GM12878 (cell line): ENCODE measurements around the gene TRPM1. TPM values are rescaled to one million over a fixed set of nuclear protein-coding genes. Genes with fewer than 3 reads are reported as not detected.

Source experiments
- ATAC-seq: fragments of 200-7000 bp; cut with Tn5 transposase; 3 replicates; pipeline ENCODE4 v1.9.1; 2020; ENCODE audit warnings: mild to moderate bottlenecking, moderate library complexity
- BruUV-seq: library from RNA; stranded (reverse); fragments of 400-500 nt; replicated peaks from 2 replicates; lab custom pipeline; 2021; lab: Mats Ljungman, UMichigan
- CTCF ChIA-PET: fragments of 300-600 bp; sonication (Branson Sonifier 250); formaldehyde crosslinking; extraction: SDS; loops from one replicate; lab custom pipeline; 2021; ENCODE audit warnings: inconsistent platforms; lab: Yijun Ruan, JAX
- POLR2A ChIA-PET: fragments of 350-600 bp; formaldehyde crosslinking; extraction: SDS; loops from one replicate; lab custom pipeline; 2021; ENCODE audit warnings: inconsistent platforms; lab: Charles Lee
- RAD21 ChIA-PET: fragments of 300-600 bp; sonication (Branson Sonifier 250); formaldehyde crosslinking; loops from one replicate; lab custom pipeline; 2023; ENCODE audit warnings: antibody characterized with exemption; ENCODE audit not compliant: unreplicated experiment; lab: Charles Lee
- SMC1A ChIA-PET: fragments of 300-600 bp; sonication (Branson Sonifier 250); formaldehyde crosslinking; loops from one replicate; lab custom pipeline; 2023; ENCODE audit not compliant: unreplicated experiment, uncharacterized antibody; lab: Charles Lee
- DNase-seq: peaks from one replicate; pipeline ENCODE4 v3.0.0-alpha.2; 2011; ENCODE audit warnings: low read depth, low spot score
- FAIRE-seq: peaks from 3 replicates; lab custom pipeline; 2011; peaks lifted over from hg19 to GRCh38; lab: Jason Lieb, UNC
- H2AFZ ChIP-seq: 2 replicates; pipeline ENCODE4 v1.6.0; 2011; ENCODE audit warnings: low read depth, low read length, control low read depth; ENCODE audit not compliant: control insufficient read depth
- H3K27ac ChIP-seq: 2 replicates; pipeline ENCODE4 v1.5.1; 2011; ENCODE audit warnings: control low read depth; ENCODE audit not compliant: control insufficient read depth, insufficient read depth
- H3K27me3 ChIP-seq, 2 experiments: replicated peaks in 1 of 2; 2 replicates each; pipeline versions ENCODE4 v1.6.0 to v1.6.1; 2011; ENCODE audit warnings: low read length in 1 of 2; ENCODE audit not compliant: control insufficient read depth in 2 of 2, insufficient read depth in 2 of 2
- H3K36me3 ChIP-seq, 2 experiments: 2 replicates each; pipeline ENCODE4 v1.5.1; 2011; ENCODE audit warnings: low read length in 1 of 2; ENCODE audit not compliant: control insufficient read depth in 2 of 2, insufficient read depth in 2 of 2
- H3K4me1 ChIP-seq: 2 replicates; pipeline ENCODE4 v1.6.1; 2011; ENCODE audit warnings: mild to moderate bottlenecking, low read length, moderate library complexity, mixed read lengths; ENCODE audit not compliant: control insufficient read depth, insufficient read depth
- H3K4me2 ChIP-seq: 2 replicates; pipeline ENCODE4 v1.6.0; 2011; ENCODE audit warnings: control low read depth; ENCODE audit not compliant: control insufficient read depth, insufficient read depth
- H3K4me3 ChIP-seq: fragments of 200-600 bp; sonication (generic); 2 replicates; pipeline ENCODE4 v1.5.1; 2016
- H3K79me2 ChIP-seq: 2 replicates; pipeline ENCODE4 v1.6.0; 2011; ENCODE audit warnings: low read length; ENCODE audit not compliant: control insufficient read depth, insufficient read depth
- H3K9ac ChIP-seq: 2 replicates; pipeline ENCODE4 v1.8.0; 2011; ENCODE audit warnings: low read length, control low read depth, mixed read lengths; ENCODE audit not compliant: control insufficient read depth, insufficient read depth
- H3K9me3 ChIP-seq: replicated peaks from 3 replicates; pipeline ENCODE4 v1.5.1; 2011; ENCODE audit warnings: mild to moderate bottlenecking, low read length; ENCODE audit not compliant: control insufficient read depth, insufficient read depth
- H4K20me1 ChIP-seq: 2 replicates; pipeline ENCODE4 v1.6.0; 2011; ENCODE audit not compliant: control insufficient read depth, insufficient read depth
- ATF7 ChIP-seq: fragments of 450-650 bp; IDR thresholded peaks from 2 replicates; pipeline ENCODE4 v1.6.1; 2016; ENCODE audit warnings: low read depth, mild to moderate bottlenecking
- CEBPB ChIP-seq, 2 experiments: fragments of 150-350 bp in 1 of 2; IDR thresholded peaks; 2 replicates each; pipeline ENCODE4 v1.6.1; 2012 to 2014; ENCODE audit warnings: low read depth in 2 of 2, low read length in 2 of 2, borderline replicate concordance in 1 of 2, inconsistent platforms in 1 of 2
- CEBPZ ChIP-seq: fragments of 150-350 bp; IDR thresholded peaks from 2 replicates; pipeline ENCODE4 v1.6.1; 2016; ENCODE audit warnings: low read depth, low read length
- E2F4 ChIP-seq: IDR thresholded peaks from 2 replicates; pipeline ENCODE4 v1.6.1; 2012; ENCODE audit warnings: low read depth, low read length, improper control_type of control experiment
- HCFC1 ChIP-seq: fragments of 150-350 bp; IDR thresholded peaks from 2 replicates; pipeline ENCODE4 v1.6.1; 2014; ENCODE audit warnings: low read length
- HDAC6 ChIP-seq: fragments of 200-600 bp; sonication (generic); IDR thresholded peaks from one replicate; pipeline ENCODE4 v1.8.0; 2017; ENCODE audit warnings: antibody characterized with exemption; ENCODE audit not compliant: unreplicated experiment
- NFYA ChIP-seq: IDR thresholded peaks from 2 replicates; pipeline ENCODE4 v1.6.1; 2011; ENCODE audit warnings: low read depth, mild to moderate bottlenecking, low read length, improper control_type of control experiment, borderline replicate concordance
- NR2C1 ChIP-seq: fragments of 450-650 bp; IDR thresholded peaks from 2 replicates; pipeline ENCODE4 v1.6.1; 2017; ENCODE audit warnings: antibody characterized with exemption, mild to moderate bottlenecking, moderate library complexity
- PAX8 ChIP-seq: fragments of 450-650 bp; IDR thresholded peaks from 2 replicates; pipeline ENCODE4 v1.6.1; 2017; ENCODE audit warnings: mild to moderate bottlenecking, moderate library complexity
- POLR2AphosphoS5 ChIP-seq: IDR thresholded peaks from 2 replicates; pipeline ENCODE4 v1.6.1; 2011; ENCODE audit warnings: mild to moderate bottlenecking, low read length, inconsistent platforms
- POU2F2 ChIP-seq: IDR thresholded peaks from 3 replicates; pipeline ENCODE4 v1.6.1; 2011; ENCODE audit warnings: low read depth, mild to moderate bottlenecking, low read length, borderline replicate concordance
- SIX5 ChIP-seq: IDR thresholded peaks from 2 replicates; pipeline ENCODE4 v1.6.1; 2011; ENCODE audit warnings: mild to moderate bottlenecking, low read depth, low read length, moderate library complexity; ENCODE audit not compliant: severe bottlenecking
- SMAD5 ChIP-seq: IDR thresholded peaks from 2 replicates; pipeline ENCODE4 v1.6.1; 2016; ENCODE audit warnings: antibody characterized with exemption, low read depth
- SRF ChIP-seq, 2 experiments: IDR thresholded peaks; 2 replicates each; pipeline ENCODE4 v1.6.1; 2011; ENCODE audit warnings: low read depth in 2 of 2, low read length in 2 of 2, mild to moderate bottlenecking in 1 of 2, moderate library complexity in 1 of 2
- SUPT20H ChIP-seq: IDR thresholded peaks from 2 replicates; pipeline ENCODE4 v1.6.1; 2011; ENCODE audit warnings: low read depth, mild to moderate bottlenecking, low read length, moderate library complexity, borderline replicate concordance; ENCODE audit not compliant: control insufficient read depth
- TAF1 ChIP-seq: IDR thresholded peaks from 2 replicates; pipeline ENCODE4 v1.6.1; 2011; ENCODE audit warnings: mild to moderate bottlenecking, low read depth, low read length, borderline replicate concordance
- TCF3 ChIP-seq: IDR thresholded peaks from 2 replicates; pipeline ENCODE4 v1.6.1; 2012; ENCODE audit warnings: low read depth, mild to moderate bottlenecking, low read length, borderline replicate concordance; ENCODE audit not compliant: insufficient read depth
- USF1 ChIP-seq: IDR thresholded peaks from 2 replicates; pipeline ENCODE4 v1.6.1; 2011; ENCODE audit warnings: borderline replicate concordance, low read depth, mild to moderate bottlenecking, moderate library complexity, mixed read lengths, low read length; ENCODE audit not compliant: insufficient read depth; ENCODE audit errors: extremely low read length
- ZNF217 ChIP-seq: fragments of 450-650 bp; IDR thresholded peaks from 2 replicates; pipeline ENCODE4 v1.6.1; 2017; ENCODE audit warnings: antibody characterized with exemption, mild to moderate bottlenecking
- ZNF384 ChIP-seq: IDR thresholded peaks from 2 replicates; pipeline ENCODE4 v1.6.1; 2012; ENCODE audit warnings: low read depth, mild to moderate bottlenecking, low read length, improper control_type of control experiment, borderline replicate concordance
- WGBS: methylation state at CpG from one replicate; pipeline ENCODE4 v1.1.6; 2016; ENCODE audit warnings: low lambda C conversion rate; ENCODE audit not compliant: insufficient replicate concordance, insufficient coverage; ENCODE audit errors: missing lambda C conversion rate; 5-methylcytosine and 5-hydroxymethylcytosine counted together
- in situ Hi-C: fragments of 300-500 bp; cut with MboI; formaldehyde crosslinking; loops from 9 replicates; pipeline ENCODE4 v1.14.3; 2018; ENCODE audit warnings: mixed read lengths
- intact Hi-C: fragments of 100-400 bp; cut with micrococcal nuclease; formaldehyde crosslinking; loops from one replicate; pipeline ENCODE4 v1.14.2; 2022; ENCODE audit not compliant: unreplicated experiment
- polyA plus RNA-seq, 11 experiments: library from polyadenylated mRNA; depleted of rRNA in 4 of 11; unstranded in 6 of 11; stranded (reverse) in 5 of 11; fragments of >200 nt; fragmentation: Nextera tagmentation in 4 of 11; fragmentation: Illumina TruSeq in 1 of 11; extraction: Ambion mirVana in 4 of 11; extraction: Trizol in 1 of 11; gene quantifications; 1 replicate in 1 of 11; 2 replicates in 10 of 11; pipeline versions ENCODE4 v1.2.1 to v1.2.3, GENCODE V29; 2011 to 2016; ENCODE audit warnings: inconsistent platforms in 2 of 11, missing spikeins in 2 of 11, low read depth in 1 of 11
- total RNA-seq, 4 experiments: library from RNA; depleted of rRNA in 3 of 4; stranded (reverse); fragments of >200 nt in 3 of 4; fragmentation: Illumina TruSeq in 1 of 4; extraction: Trizol in 1 of 4; gene quantifications; 2 replicates each; pipeline versions ENCODE4 v1.2.1 to v1.2.3, GENCODE V29; 2013 to 2021

TRPM1 gene
- total and polyA plus RNA-seq, 10 of the 15 experiments (the other 5 are each of a cell fraction or from before 2014, with no cell fraction given): 0.01 to 0.10 (median 0.05) TPM; not detected in 4

GRCh38 chr15:31135523-31135922, 34.0 kb upstream of the TRPM1 start:
- no peak overlapping the region for H3K4me2 ChIP-seq
- H3K27ac ChIP-seq: no peak overlapping the region
- FAIRE-seq (no peak), ATAC-seq (no peak), DNase-seq (no peak)
- in situ Hi-C loops: no loop called here
- no peak overlapping the region for H3K9ac ChIP-seq
- no peaks in the 10 kb centered on the region for H3K79me2 ChIP-seq
- 16% methylated on average over 6 of the region's 6 CpGs for WGBS
- SMC1A ChIA-PET: no interaction called here
- no peaks in the 10 kb centered on the region for H3K27me3 ChIP-seq
- POLR2A ChIA-PET: no interaction called here
- H2AFZ ChIP-seq: no peak overlapping the region
- H4K20me1 ChIP-seq: no peaks in the 10 kb centered on the region
- intact Hi-C loops: no loop called here
- H3K36me3 ChIP-seq: no peaks in the 10 kb centered on the region
- TF ChIP-seq E2F4: no peak
- no peak for TF ChIP-seq POLR2AphosphoS5
- TF ChIP-seq NFYA: no peak
- no peak for TF ChIP-seq CEBPB (IDR thresholded peaks at IDR 0.05; ENCODE audit: borderline replicate concordance in 1 of 2, low read depth in 2 of 2, low read length in 2 of 2)
- TF ChIP-seq HCFC1: no peak
- no peak for TF ChIP-seq POU2F2
- no peak for TF ChIP-seq SRF (IDR thresholded peaks at IDR 0.05; ENCODE audit: low read depth in 2 of 2, low read length in 2 of 2)
- TF ChIP-seq USF1: no peak
- TF ChIP-seq NR2C1: no peak
- no peak for TF ChIP-seq ZNF217
- TF ChIP-seq CEBPZ: no peak
- no peak for TF ChIP-seq SIX5
- no peak for TF ChIP-seq SUPT20H
- TF ChIP-seq ZNF384: no peak
- TF ChIP-seq HDAC6: no peak
- no peak for TF ChIP-seq ATF7
- TF ChIP-seq PAX8: no peak
- TF ChIP-seq TCF3: no peak
- TF ChIP-seq TAF1: no peak
- TF ChIP-seq SMAD5: no peak
- RAD21 ChIA-PET: no interaction called here
- H3K4me1 ChIP-seq: no peaks in the 10 kb centered on the region
- no peaks in the 10 kb centered on the region for H3K9me3 ChIP-seq
- H3K4me3 ChIP-seq: no peak overlapping the region
- CTCF ChIA-PET: interaction anchor here (0.7 kb wide), 1 partner anchor 33 kb away, joined by 3 read pairs; no protein-coding TSS in a partner anchor
- BruUV-seq: no TSS peak
